HUDEP-2 (cell line): ENCODE measurements around the gene FLYWCH1.

ENCODE experiments used
- DNase-seq, 76 experiments: peaks; one replicate each; lab custom pipeline; 2025; ENCODE audit not compliant: unreplicated experiment in 76 of 76; lab: John Stamatoyannopoulos, UW

The FLYWCH1 gene

GRCh38 chr16:2911638-2912329 lies at the start of gene FLYWCH1:
Gene FLYWCH1 (plus strand): TSS chr16:2911931. CDS start chr16:2929686, 17,755 bp downstream.
- DNase-seq = peak in 75 of 76 experiments; percentile 46 to 98 (median 96)

GRCh38 chr16:2865651-2866050 lies 46.1 kb upstream of the FLYWCH1 start:
- no peak for DNase-seq

- no peak for DNase-seq
Observed at GRCh38 chr16:2866431-2866830, 45.3 kb upstream of the FLYWCH1 start.

GRCh38 chr16:2867661-2867986 lies 44.1 kb upstream of the FLYWCH1 start:
- no peak for DNase-seq

GRCh38 chr16:2867987-2868789 lies 43.5 kb upstream of the FLYWCH1 start:
- DNase-seq = peak in 75 of 76 experiments; percentile 40 to 96 (median 87)

- DNase-seq = no peak
Observed at GRCh38 chr16:2871926-2872325, 39.8 kb upstream of the FLYWCH1 start.

GRCh38 chr16:2874032-2874911 lies 37.5 kb upstream of the FLYWCH1 start:
- DNase-seq = no peak

- peak in 70 of 76 experiments; percentile 4 to 74 (median 52) for DNase-seq
Observed at GRCh38 chr16:2874912-2875362, 36.8 kb upstream of the FLYWCH1 start.

GRCh38 chr16:2879854-2880508 lies 31.8 kb upstream of the FLYWCH1 start:
- DNase-seq = no peak

GRCh38 chr16:2881783-2882649 lies 29.7 kb upstream of the FLYWCH1 start:
- peak in 3 of 76 experiments; percentile 17 to 41 (median 22) for DNase-seq

GRCh38 chr16:2882650-2883457 lies 28.9 kb upstream of the FLYWCH1 start, which contains the start of gene FLYWCH2:
Gene FLYWCH2 (plus strand): TSS chr16:2883215. CDS start chr16:2896450, 13,235 bp downstream.
- peak in 75 of 76 experiments; percentile 78 to 99 (median 96) for DNase-seq

GRCh38 chr16:2883458-2883908 lies 28.2 kb upstream of the FLYWCH1 start:
- DNase-seq = peak in 1 of 76 experiments; percentile 31

- no peak for DNase-seq
Observed at GRCh38 chr16:2884041-2884451, 27.7 kb upstream of the FLYWCH1 start.

- no peak for DNase-seq
Observed at GRCh38 chr16:2894231-2894630, 17.5 kb upstream of the FLYWCH1 start.

- no peak for DNase-seq
Observed at GRCh38 chr16:2895813-2896212, 15.9 kb upstream of the FLYWCH1 start.

- DNase-seq = no peak
Observed at GRCh38 chr16:2896480-2897010, 15.2 kb upstream of the FLYWCH1 start.

- no peak for DNase-seq
Observed at GRCh38 chr16:2897110-2897509, 14.6 kb upstream of the FLYWCH1 start.
